8988T (cell line): ENCODE measurements around the gene ABCA10.
"Not testable (repeated sequence)": the region's sequence is repeated elsewhere in the genome, so short reads cannot be mapped to it uniquely, and the experiment has no call there.

ENCODE experiments used
- DNase-seq: peaks from one replicate; pipeline ENCODE4 v3.0.0; 2011

The ABCA10 gene

DNA sequence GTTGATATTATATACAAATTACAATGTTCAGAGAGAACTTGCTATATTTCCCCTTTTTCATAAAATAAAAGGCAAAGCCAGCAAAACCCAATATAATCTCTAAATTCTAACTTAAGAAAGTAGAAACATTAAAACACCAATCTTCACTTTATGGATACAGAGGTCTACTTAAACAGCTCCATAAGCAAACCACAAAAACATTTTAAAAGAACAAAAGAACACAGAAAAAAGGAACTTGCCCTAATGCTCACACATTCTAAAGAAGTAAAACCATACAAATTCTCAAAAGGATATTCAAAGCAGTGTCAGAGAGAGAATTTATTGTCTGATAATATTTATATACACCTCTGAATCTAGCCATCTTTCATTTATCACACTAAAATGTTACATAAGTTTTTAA is 606 bp downstream of the ABCA10 start:
- no peak for DNase-seq

DNA sequence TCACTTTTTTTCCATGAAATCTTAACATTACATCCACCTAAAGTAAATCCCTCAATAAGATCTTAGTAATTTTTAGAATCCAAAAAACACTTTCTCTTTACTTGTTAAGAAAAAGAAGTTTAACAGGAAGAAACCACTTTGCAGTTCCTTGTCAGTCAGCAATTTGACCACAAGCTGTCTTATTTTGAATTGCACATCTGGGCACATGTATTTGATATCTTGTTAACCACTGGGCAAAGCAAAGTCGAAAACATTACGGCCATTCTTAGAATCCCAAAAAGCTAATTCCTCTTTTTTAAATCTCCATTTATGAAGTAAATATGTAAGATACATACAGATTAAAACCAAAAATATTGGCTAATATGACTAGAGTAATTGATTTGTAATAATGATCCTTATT is 1.1 kb downstream of the ABCA10 start:
- no peak for DNase-seq

DNA sequence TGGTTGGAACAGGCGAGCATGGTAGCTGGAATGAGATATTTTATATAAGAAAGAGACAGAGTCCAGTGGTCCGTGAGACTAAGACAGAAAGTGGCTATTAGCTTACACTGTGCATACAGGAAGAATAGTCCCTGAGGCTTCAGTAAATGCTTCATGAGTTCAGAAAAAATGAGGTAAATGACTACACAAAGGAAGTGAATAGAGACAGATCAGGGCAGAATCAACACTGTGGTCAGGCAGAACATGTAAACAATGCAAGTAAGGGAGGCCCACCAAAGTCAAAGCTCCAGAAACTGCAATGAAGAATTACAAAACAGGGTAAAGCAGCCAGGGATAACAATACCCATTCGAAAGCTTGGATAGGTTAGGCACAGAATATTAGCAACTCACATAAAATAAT is 4.8 kb downstream of the ABCA10 start:
- no peak for DNase-seq

DNA sequence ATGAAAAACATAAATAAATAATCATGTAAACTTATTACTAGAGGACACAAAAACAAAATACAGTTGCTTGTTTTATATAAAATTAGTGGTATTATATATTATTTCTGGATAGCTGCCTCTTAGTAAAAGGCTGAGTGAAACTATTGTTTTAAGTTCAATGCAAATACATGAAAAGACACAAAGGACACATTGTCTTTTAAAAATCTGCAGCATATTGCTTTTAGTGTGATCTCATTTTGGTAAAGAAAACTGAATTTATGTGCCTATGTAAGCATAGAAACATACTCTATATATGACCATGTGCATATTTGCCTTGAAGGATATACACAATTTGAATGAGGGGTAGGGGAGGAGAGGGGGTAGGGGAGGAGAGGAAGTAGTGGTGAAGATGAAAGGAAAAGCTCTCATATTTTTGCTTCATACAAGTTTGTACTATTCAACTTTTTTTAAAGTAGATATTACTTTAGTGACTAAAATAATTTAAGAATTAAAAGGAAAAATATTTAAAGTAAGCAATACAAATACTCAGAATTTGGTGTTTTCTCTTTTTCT is 5.8 kb downstream of the ABCA10 start:
- DNase-seq: no peak

DNA sequence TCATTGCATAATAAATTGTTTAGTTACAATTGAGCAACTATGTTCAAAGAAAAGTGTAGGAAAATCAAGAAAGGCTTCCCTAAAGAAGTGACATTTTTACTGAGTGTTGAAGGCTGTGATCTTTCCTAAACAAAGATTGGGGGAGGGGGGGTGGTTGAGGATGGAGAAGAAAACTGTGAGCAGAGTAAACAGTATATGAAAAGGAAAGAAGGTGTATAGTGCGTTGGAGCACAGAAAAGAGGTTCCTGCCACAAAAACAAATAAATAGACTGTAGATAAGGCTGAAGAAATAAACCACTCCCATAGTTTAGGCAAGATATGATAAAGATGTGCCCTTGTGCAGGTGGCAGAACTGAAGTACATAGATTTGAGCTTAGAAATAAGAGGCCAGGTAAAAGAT is 8.5 kb downstream of the ABCA10 start:
- no peak for DNase-seq

DNA sequence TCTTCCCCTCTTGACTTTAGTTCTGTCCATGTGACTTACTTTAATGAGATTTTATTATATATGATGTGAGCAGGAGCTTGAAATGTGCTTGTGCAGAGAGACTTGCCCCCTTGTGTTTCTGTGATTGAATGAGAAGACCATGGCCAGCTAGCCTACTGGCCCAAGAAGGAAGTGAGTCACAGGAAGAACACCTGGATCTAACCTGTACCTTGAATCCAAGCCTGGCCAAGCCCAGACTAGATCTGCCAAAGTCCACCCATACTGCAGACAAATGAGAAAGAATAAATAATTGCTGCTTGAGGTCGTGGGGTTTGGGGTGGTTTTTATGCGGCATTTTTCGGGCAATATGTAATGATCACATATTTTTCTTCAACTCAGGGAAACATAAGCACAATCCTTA is 9.6 kb downstream of the ABCA10 start:
- no peak for DNase-seq

DNA sequence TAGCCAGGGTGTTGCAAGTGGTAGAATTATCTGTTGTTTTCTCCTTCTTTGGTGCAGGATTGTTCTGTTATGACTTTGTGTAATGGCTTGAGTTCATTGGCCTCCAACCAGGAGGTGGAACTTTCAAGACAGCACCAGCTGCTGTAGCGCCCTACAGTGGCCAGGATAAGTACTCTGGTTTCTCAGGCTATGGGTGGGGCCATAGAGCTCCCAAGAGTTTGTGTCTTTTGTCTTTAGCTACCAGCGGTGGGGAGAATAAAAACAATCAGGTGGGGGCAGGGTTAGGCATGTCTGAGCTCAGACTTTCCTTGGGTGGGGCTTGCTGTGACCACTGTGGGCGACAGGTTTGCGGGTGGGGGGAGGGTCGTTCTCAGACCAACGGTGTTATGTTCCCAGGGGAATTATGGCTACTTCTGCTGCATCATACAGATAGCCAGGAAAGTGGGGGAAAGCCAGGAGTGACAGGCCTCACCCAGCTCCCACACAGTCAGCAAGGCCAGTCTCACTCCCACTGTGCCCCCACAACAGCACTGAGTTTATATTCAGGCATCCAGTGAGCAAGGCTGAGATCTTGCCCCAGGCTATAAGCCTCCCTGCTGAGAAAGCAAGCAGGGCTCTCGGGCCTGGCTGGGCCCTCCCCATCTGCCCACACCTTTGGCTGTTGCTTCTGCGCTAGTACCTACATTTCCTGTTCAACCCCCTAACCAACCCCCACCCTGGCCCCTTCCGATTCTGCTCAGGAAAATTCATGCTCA is 15.4 kb downstream of the ABCA10 start:
- DNase-seq: no peak

DNA sequence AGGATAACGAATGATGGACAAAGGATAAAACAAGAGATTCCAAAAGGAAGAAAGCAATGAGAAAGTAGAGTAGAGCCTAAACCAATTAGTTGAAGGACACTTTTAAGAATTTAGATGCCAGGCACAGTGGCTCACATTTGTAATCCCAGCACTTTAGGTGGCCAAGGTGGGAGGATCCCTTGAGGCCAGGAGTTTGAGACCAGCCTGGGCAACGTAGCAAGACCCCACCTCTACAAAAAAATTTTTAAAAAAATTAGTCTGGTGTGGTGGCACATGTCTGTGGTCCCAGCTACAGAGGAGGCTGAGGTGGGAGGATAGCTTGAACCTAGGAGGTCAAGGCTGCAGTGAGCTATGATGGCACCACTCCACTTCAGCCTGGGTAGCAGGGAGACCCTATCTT is 20.0 kb downstream of the ABCA10 start:
- no peak for DNase-seq

DNA sequence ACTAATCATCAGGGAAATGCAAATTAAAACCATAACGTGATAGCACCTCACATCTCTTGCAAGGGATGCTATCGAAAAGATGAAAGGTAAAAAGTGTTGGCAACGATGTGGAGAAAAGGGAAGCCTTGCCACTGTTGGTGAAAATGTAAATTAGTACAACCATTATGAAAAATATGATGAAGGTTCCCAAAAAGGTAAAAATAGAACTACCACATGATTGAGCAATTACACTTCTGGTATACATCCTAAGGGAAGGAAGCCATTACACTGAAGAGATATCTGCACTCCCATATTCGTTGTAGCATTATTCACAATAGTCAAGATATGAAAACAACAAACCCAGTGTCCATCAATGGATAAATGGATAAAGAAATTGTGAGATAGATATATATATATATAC is 21.5 kb downstream of the ABCA10 start:
- DNase-seq: no peak

DNA sequence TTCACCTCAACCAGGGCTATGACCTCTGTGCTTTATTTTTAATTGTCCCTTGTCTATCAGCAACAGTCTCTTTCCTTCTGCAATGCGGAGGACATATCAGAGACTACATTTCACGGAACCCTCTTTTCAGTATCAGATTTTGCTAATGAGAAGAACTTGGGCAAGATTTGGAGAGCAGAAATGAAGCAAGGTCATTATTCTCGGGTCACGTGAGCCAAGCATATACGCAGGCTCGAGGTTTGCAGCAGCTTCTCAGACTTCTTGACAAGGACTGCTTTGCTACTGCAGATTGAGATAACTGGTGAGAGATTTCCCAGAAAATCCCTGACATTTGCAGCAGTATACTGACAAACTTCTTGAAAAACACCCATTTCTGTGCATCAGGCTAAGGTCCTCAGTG is 30.4 kb downstream of the ABCA10 start:
- no peak for DNase-seq

DNA sequence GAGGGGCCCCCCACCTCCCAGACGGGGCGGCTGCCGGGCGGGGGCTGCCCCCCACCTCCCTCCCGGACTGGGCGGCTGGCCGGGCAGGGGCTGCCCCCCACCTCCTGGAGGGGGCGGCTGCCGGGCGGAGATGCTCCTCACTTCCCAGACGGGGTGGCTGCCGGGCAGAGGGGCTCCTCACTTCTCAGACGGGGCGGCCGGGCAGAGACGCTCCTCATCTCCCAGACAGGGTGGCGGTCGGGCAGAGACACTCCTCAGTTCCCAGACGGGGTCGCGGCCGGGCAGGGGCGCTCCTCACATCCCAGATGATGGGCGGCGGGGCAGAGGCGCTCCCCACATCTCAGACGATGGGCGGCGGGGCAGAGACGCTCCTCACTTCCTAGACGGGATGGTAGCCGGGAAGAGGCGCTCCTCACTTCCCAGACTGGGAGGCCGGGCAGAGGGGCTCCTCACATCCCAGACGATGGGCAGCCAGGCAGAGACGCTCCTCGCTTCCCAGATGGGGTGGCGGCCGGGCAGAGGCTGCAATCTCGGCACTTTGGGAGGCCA is 32.4 kb downstream of the ABCA10 start:
- DNase-seq: not testable (repeated sequence)

DNA sequence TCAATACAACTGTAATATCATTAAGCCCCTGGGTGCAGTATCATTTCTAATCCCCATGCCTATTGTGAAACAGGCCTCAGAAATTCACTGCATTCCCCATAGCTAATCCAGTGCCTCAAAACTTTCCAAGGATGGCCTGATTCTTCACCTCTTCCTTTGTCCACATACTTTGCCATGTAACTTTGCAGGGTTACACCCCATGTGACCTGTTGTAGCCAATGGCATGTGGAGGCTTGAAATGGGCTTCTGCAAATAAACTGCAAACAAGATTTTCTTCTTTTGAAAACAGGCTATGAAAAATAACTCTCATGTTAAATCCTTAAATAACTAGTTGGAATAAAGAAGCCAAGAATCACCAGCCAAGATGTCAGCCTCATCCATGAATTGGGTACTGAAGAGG is 35.9 kb downstream of the ABCA10 start:
- no peak for DNase-seq

DNA sequence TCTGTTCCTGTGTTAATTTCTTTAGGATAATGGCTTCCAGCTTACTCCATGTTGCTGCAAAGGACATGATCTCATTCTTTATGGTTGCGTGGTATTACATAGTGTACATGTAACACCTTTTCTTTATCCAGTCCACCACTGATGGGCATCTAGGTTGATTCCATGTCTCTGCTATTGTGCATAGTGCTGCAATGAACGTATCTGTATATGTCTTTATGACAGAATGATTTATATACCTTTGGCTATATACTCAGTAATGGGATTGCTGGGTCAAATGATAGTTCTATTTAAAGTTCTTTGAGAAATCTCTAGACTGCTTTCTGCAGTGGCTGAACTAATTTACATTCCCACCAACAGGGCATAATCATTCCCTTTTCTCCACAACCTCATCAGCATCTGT is 39.8 kb downstream of the ABCA10 start:
- DNase-seq: no peak

DNA sequence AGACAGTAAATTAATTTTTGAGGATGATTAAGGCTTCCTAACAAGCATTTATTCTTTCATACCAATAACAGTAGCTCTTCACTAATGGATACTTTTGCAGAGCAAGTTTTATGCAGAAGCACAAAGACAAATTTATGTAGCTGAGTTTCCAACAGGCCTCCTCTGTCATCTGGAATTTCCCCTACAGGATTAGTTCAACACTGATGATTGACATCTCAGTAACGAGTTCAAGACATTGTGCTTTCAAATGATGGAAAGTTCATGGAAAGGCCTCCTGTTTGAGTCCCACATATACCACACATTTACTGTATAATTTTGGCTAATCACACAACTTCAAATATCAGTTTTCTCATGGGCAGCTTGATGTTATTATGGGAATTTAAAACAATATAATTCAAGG is 40.6 kb downstream of the ABCA10 start:
- DNase-seq: no peak

DNA sequence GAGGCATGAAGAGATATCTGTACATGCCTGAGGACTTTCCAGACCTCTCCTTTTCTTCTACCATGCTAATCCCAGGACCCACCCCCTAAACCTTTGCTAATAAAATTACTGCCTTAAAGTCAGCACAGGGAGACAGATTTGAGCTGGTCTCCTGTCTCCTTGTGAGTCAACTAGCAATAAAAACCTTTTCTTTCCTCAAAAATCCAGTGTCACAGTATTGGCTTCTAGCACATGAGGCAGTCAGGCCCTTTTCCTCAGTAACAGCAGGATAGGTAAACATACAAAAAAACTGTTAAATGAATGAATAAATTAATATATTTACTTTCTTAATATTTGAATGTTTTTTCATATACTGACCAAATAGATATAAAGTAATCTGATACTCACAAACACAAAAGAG is 41.3 kb downstream of the ABCA10 start:
- DNase-seq: no peak

DNA sequence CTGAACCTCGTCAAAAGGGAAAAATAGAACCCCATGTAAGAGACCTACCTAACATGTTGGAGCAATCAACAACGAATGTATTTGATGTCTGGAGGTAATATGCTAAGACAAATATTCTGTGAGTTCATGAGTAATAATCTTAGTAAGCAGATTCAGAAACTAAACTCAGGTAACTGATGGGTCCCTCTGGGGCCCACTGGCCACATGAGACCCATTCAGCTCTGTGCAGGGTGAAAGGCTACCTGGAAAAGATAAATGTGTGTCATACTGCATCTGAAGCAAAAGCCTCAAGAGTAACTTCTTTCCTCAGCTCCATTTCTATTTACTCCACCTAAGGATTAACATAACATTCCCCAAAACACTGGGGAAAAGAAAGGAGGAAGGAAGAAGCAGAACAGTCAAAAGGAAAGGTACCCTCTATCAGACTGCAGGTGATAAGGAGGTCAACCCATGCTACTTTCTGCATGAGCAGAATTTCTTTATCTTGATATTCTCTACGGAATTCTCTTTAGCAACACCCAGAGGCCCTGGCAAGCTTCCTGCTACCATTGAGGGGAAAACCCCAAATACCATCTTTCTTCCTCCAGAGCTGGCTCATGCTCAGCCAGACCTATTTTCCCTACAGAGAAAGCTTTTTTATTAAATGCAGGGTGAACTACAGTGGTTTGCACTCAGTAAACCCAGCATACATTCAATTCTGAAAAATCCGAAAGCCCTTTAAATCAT is 49.2 kb downstream of the ABCA10 start:
- DNase-seq: no peak

DNA sequence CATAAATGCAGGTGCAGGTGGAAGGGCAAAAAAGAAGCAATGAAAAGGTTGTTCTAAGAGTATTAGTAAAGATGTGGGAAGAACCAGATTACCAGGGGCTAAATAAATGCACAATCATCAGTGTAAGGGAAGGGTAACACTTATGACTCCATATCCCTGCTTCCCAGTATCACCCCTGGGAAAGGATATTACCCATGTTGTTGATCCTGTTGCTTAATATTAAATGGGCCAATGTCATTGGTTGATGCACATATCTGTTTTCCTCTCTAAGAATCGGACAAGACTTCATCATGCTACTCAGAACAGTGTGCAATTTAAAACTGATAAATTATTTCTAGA is 52.2 kb downstream of the ABCA10 start:
- DNase-seq: no peak

DNA sequence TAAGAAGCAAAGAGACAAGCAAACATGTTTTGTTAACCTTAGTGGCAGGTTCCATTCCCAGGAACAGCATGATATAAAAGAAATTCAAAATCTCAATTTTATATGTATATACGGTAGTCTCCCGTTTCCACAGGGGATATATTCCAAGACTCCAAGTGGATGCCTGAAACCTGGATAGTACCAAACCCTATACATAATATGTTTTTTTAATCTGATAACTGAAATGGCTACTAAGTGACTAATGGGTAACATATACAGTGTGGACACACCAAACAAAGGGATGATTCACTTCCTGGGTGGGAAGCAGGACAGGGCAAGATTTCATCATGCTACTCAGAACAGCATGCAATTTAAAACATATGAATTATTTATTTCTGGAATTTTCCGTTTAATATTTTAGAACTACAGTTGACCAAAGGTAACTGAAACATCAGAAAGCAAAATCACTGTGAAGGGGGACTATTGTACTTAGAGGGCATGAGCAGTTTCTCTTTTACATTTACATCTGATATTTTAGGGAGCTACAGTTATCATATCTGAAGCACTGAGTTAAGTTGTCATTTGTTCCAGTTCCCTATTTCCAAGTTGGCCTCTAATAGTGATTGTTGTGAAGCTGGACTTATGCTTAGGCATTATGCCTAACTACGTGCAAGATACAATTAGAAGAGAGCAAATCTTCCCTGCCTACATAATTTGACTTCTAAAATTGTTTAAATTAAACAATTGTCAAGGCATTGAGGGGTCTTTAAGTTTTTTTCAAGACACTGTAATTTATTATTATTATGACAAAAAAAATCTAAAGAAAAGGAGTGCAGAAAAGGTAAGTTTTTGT is 52.8 kb downstream of the ABCA10 start:
- no peak for DNase-seq

DNA sequence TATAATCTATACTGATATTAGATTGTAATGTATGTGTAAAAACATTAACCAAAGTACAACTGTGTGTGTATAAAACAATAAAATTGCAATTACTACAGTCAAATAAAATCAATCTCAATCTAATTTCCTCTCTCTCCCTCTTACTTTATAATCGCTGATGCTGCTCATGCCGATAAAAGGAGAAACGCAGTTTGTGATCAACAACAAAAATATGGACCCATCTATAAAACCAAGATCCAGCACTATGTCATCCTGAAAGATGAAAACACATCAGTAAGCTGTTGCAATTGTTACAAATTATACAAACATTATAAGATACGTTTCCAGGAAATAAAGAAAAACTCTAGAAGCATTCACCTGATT is 53.4 kb downstream of the ABCA10 start:
- no peak for DNase-seq

DNA sequence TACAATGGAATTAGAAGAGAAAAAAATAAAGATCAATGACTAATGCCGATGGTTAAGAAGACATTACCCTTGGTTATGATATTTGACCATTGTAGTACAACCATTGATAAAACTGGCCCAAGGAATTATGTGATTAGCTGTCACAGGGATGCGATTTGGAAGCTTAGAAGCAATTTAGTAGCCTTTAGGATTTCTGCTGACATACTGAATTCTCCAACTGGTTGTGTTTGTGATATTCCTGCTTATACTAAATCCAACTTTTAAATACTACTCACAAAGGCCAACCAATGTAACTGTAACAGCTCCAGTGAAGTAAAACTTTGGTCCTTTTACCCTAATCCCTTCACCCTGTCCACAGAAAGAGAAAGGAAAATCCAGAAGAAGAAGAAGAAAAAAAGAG is 55.5 kb downstream of the ABCA10 start:
- no peak for DNase-seq

DNA sequence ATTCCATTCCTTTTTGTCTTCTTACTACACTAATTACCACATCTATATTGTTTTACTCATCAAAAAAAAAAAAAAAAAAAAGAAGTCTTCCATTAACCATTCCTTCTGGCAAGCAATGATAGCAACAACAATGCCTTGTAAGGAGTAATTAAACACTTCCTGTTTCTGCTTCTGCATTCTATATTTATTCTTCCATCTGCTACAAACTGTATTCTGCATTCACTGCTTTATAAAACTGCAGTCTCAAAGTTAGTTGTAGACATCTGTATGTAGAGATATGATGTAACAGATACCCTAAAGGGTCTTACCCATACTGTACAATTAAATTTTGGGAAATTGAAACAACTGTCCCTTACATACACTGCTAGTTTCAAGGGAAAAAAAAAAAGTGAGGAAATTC is 58.2 kb downstream of the ABCA10 start:
- DNase-seq: no peak

DNA sequence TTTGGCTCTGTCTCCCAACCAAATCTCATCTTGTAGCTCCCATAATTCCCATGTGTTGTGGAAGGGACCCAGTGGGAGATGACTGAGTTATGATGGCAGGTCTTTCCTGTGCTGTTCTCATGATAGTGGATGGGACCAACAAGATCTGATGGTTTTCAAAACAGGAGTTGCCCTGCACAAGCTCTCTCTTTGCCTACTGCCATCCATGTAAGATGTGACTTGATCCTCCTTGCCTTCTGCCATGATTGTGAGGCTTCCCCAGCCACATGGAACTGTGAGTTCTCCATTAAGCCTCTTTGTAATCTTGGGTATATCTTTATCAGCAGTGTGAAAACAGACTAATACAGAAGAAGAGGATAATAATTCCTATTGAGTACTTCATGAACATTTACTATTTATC is 60.0 kb downstream of the ABCA10 start:
- DNase-seq: not testable (repeated sequence)

DNA sequence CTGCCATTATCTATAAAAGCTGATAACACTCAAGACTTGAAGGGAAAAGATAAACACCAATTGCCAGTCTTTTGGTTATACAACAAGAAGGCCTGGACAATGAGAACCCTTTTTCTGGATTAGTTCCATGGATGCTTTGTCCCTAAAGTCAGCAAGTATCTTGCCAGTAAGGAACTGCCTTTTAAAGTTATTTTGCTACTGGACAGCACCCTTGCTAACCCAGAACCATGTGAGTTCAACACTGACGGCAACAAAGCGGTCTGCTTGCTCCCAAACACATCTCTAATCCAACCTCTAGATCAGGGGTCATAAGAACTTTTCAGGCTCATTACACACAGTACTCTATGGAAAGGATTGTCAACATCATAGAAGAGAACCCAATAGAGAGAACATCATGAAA is 61.7 kb downstream of the ABCA10 start:
- no peak for DNase-seq

DNA sequence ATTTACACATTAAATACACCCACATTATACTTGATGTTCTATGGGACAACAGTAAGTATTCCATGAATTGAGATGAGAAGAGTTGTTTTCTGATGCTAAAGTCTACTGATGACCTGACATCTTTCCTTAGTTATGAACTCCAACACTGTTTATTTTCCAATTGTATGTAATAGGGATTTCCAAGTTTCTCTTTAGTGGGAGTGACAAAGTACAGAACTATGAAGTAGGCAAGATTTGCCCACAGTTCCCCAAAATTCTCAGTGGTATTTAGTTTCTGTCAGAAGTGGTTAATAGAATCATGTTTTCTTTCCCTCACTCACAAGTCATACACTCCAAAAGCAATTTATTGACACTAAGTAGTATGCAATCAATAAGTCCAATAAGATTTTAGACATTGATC is 64.4 kb downstream of the ABCA10 start:
- DNase-seq: no peak
